Non-pigmented ciliary epithelial cell (primary cell): ENCODE results near the gene TOR1A.

Experiments used
- DNase-seq: peaks from one replicate; pipeline ENCODE4 v3.0.0-alpha.2; 2010; ENCODE audit warnings: low read depth

The TOR1A gene

GRCh38 chr9:129851821-129852220 lies 27.9 kb upstream of the TOR1A start:
- DNase-seq = no peak

GRCh38 chr9:129850821-129851550 lies 27.1 kb upstream of the TOR1A start:
- DNase-seq = no peak

GRCh38 chr9:129849901-129850300 lies 26.0 kb upstream of the TOR1A start:
- DNase-seq = peak; percentile 31

GRCh38 chr9:129848712-129849441 lies 24.9 kb upstream of the TOR1A start:
- no peak for DNase-seq

- no peak for DNase-seq
These were observed 21.4 kb upstream of the TOR1A start for GRCh38 chr9:129845373-129845772.

GRCh38 chr9:129841071-129841470 lies 17.1 kb upstream of the TOR1A start:
- DNase-seq = no peak

GRCh38 chr9:129840034-129840433 lies 16.1 kb upstream of the TOR1A start:
- no peak for DNase-seq

- no peak for DNase-seq
These were observed 15.5 kb upstream of the TOR1A start for GRCh38 chr9:129839324-129840023.

GRCh38 chr9:129838707-129839259 lies 14.8 kb upstream of the TOR1A start:
- peak; percentile 71 for DNase-seq

- no peak for DNase-seq
These were observed 12.5 kb upstream of the TOR1A start for GRCh38 chr9:129836311-129837007.

- no peak for DNase-seq
These were observed 11.9 kb upstream of the TOR1A start for GRCh38 chr9:129835860-129836223.

GRCh38 chr9:129835128-129835859 lies 11.4 kb upstream of the TOR1A start, which contains the start of the genes C9orf78 and USP20:
C9orf78 (minus strand) TSS chr9:129835275; CDS start chr9:129835221, 54 bp downstream.
USP20 (plus strand) TSS chr9:129835458; CDS start chr9:129852556, 17,098 bp downstream.
- peak; percentile 57 for DNase-seq

GRCh38 chr9:129834489-129835127 lies 10.7 kb upstream of the TOR1A start:
- no peak for DNase-seq

- DNase-seq = no peak
These were observed 9.0 kb upstream of the TOR1A start for GRCh38 chr9:129832982-129833381.

- DNase-seq = no peak
These were observed 5.0 kb upstream of the TOR1A start for GRCh38 chr9:129828969-129829368.

GRCh38 chr9:129828051-129828450 lies 4.1 kb upstream of the TOR1A start:
- no peak for DNase-seq

- DNase-seq = no peak
These were observed 2.8 kb upstream of the TOR1A start for GRCh38 chr9:129826759-129827158.

- DNase-seq = no peak
These were observed 2.4 kb upstream of the TOR1A start for GRCh38 chr9:129826344-129826743.

- no peak for DNase-seq
These were observed 398 bp downstream of the TOR1A start for GRCh38 chr9:129823542-129823934.

- no peak for DNase-seq
These were observed 916 bp downstream of the TOR1A start for GRCh38 chr9:129822898-129823541.
